ENCODE results near the gene ZFYVE21.
"Not testable (repeated sequence)": the region's sequence is repeated elsewhere in the genome, so short reads cannot be mapped to it uniquely, and the experiment has no call there.

DNA sequence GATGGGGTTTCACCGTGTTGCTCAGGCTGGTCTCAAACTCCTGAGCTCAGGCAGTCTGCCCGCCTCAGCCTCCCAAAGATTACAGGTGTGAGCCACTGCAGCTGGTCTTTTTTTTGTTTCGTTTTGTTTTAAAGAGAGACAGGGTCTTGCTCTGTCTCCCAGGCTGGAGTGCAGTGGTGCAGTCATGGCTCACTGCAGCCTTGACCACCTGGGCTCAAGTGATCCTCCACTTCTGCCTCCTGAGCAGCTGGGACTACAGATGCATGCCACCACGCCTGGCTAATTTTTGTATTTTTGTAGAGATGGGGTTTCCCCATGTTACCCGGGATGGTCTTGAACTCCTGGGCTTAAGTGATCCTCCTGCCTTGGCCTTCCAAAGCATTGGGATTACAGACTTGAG lies 24.0 kb upstream of the ZFYVE21 start:
- TF ChIP-seq, protein P1, sequence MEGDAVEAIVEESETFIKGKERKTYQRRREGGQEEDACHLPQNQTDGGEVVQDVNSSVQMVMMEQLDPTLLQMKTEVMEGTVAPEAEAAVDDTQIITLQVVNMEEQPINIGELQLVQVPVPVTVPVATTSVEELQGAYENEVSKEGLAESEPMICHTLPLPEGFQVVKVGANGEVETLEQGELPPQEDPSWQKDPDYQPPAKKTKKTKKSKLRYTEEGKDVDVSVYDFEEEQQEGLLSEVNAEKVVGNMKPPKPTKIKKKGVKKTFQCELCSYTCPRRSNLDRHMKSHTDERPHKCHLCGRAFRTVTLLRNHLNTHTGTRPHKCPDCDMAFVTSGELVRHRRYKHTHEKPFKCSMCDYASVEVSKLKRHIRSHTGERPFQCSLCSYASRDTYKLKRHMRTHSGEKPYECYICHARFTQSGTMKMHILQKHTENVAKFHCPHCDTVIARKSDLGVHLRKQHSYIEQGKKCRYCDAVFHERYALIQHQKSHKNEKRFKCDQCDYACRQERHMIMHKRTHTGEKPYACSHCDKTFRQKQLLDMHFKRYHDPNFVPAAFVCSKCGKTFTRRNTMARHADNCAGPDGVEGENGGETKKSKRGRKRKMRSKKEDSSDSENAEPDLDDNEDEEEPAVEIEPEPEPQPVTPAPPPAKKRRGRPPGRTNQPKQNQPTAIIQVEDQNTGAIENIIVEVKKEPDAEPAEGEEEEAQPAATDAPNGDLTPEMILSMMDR (IDR thresholded peaks at IDR 0.05) = not testable (repeated sequence)
- TF ChIP-seq POLR2A (IDR thresholded peaks at IDR 0.05) = not testable (repeated sequence)
